GM12801 (cell line): ENCODE measurements around the gene CAMKMT.

Source experiments
- TF ChIP-seq, protein P1 (sequence below): IDR thresholded peaks from one replicate; pipeline ENCODE4 v1.5.1; 2011; ENCODE audit warnings: control low read depth; ENCODE audit not compliant: insufficient read length; ENCODE audit errors: extremely low read depth

Gene CAMKMT

DNA sequence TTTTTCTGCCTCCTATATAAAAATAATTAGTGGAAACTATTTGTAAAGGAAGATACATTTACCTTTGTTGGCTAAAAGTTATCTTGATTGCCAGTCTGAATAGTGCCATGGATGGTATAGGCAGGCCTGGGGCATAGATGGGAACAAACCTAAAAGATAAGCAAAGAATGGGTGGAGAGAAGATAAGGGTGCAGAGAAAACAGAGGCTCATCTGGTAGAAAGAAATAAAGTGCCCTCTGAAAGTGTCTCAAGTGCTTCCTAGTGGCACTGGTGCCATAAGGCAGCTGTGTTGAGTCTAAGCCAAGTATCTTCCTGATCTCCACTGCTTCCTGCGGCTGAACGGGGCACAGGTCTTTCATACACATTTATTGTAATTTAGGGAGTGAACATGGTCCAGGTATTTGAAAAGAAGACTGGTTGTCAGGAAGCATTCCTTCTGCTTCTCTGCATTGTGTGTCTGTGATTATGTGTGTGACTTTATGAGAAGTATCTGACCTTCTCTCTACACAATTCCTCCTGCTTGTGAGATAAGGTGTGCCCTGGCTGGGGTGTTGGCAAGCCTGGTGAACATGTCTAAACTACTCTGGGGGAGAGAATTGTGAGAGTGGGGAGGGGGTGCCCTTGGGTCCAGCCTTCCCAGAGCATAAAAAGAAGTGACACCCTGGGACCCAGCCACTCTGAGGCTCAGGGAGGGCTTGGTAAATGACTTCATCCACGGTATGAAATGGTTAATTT, 280.5 kb downstream of the CAMKMT start:
- TF ChIP-seq, protein P1, sequence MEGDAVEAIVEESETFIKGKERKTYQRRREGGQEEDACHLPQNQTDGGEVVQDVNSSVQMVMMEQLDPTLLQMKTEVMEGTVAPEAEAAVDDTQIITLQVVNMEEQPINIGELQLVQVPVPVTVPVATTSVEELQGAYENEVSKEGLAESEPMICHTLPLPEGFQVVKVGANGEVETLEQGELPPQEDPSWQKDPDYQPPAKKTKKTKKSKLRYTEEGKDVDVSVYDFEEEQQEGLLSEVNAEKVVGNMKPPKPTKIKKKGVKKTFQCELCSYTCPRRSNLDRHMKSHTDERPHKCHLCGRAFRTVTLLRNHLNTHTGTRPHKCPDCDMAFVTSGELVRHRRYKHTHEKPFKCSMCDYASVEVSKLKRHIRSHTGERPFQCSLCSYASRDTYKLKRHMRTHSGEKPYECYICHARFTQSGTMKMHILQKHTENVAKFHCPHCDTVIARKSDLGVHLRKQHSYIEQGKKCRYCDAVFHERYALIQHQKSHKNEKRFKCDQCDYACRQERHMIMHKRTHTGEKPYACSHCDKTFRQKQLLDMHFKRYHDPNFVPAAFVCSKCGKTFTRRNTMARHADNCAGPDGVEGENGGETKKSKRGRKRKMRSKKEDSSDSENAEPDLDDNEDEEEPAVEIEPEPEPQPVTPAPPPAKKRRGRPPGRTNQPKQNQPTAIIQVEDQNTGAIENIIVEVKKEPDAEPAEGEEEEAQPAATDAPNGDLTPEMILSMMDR = no peak

DNA sequence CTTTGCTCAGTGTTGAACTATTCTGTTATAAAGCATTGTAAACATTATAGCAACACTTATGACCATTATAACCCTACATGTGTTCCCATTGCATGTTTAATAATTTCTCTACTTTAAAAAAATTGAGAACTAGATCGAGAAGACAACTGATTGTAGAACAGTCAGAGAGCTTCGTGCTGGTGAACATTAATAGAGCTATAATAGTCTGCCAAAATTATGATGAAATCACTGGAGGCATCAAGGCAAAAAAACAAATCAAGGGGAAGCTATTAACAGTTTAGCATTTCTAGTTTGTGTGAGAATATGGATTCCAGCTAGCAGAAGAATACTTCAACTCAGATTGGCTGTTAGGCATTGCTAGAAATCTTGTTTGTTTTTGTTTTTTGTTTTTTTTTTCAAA, 284.2 kb downstream of the CAMKMT start:
- TF ChIP-seq, protein P1 = no peak

DNA sequence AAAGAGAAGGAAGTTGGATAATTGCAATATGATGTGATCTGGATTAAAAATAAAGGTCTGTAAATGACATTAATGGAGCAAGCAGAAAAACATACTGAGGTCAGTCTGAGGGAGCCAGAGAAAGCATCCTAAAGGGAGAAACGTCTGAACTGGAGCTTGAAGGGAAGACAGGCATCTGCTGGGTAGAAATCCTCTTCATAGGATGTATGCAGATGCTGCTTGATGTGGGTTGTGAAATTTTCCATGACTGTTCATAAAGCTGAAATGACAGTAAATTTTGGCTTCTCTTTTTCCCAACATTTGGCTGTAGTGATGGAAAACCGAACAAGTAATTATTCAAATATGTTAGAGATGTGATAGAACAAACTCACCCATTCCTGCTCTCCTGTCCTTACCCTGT, 287.6 kb downstream of the CAMKMT start:
- TF ChIP-seq, protein P1 = no peak

DNA sequence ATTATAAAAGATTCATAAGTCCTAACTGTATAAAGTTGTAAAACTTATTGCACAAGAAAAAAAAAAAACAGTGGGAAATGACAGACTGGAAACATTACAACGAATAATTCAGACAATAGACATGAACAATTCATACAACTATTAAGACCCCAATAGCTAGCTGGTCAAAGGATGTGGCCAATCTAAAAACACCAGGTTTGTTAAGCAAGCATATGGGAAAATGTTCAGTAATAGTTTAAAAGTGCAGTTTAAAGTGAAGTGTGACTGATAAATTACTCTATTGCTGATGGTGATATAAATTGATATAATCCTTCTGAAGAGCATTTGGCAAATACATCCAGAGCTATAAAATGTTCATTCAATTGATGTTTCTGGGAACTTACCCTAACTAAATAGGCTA, 289.0 kb downstream of the CAMKMT start:
- TF ChIP-seq, protein P1 = no peak

DNA sequence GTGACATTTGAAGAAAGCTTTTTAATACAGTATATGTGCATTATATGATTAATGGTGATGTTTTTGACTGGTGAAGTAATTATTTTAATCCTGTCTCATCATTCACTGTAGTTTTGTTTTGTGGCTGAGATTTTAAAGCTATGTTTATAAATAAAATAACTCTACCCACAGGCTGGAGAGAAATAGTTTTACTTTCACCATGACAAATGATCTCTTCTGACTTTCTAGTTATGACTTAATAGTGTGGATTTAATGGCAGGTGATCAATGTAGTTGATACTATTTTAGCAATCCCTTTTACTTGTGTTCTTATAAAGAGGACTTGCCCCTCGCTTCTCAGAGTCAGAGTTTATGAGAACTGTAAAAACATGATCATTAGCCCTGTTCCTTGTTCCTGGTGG, 290.2 kb downstream of the CAMKMT start:
- TF ChIP-seq, protein P1 = no peak

DNA sequence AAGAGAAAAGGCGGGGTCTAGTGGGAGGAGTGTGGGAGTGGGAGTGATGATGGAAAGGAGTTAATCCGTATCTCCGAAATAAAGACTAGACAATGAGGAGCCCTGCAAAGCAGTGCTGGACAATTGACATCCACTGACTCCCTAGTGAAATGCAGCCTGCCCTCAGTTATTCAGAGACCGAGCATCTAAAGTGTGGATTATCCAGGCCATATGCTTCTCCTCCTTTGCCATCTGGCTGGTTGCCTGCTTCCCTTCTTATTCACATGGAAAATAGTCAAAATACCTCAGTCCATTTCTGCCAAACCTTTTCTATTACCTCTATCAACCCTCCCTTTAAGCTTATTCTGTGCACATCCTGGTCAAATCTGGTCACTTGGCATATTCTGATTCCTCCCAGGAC, 291.0 kb downstream of the CAMKMT start:
- TF ChIP-seq, protein P1 = no peak

DNA sequence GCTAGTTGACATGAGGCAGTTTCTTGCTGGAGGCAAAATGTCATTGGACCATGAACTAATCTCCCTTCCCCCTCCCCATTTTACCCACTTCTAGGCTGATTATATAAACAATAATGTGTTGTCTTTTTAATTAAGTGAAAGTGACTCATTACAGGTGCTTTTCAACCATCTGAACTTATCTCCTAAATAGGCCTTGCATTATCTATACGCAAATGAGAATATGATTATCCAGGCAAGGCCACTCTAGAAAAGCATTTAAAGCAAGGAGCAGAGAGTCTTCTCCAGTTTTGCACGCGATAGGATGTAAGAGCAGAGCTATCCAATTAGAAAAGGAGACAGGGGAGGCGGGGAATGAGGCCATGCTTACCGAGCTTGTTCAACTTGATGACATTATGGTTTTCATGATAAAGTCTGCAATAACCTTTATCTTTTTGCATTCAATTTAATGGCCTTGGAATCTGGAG, 293.7 kb downstream of the CAMKMT start:
- TF ChIP-seq, protein P1 = no peak
